ENCODE results near the gene ZSCAN23. TPM values are rescaled to one million over a fixed set of nuclear protein-coding genes. Genes with fewer than 3 reads are reported as not detected.

ZSCAN23 gene
- total and polyA plus RNA-seq, 9 of the 15 experiments (the other 6 are each of a cell fraction or from before 2014, with no cell fraction given) = 0.05 to 0.29 (median 0.21) TPM; not detected in 1

- TF ChIP-seq HINFP (tag; conservative IDR thresholded peaks at IDR 0.05; ENCODE audit: low read depth) (no peak), POLR3G (IDR thresholded peaks at IDR 0.05; ENCODE audit: extremely low read depth, insufficient read length, insufficient replicate concordance) (peak; percentile 90), ZNF57 (CRISPR knock-in tag; IDR thresholded peaks at IDR 0.05) (no peak), ARID3B (CRISPR knock-in tag; IDR thresholded peaks at IDR 0.05; ENCODE audit: borderline replicate concordance) (no peak), NR2F6 (CRISPR knock-in tag; IDR thresholded peaks at IDR 0.05) (peak; percentile 43; the same call in 1 of the 2 replicates), ZBTB8A (IDR thresholded peaks at IDR 0.05; ENCODE audit: partially characterized antibody) (peak; percentile 93), BRD9 (IDR thresholded peaks at IDR 0.05; ENCODE audit: low read depth, partially characterized antibody) (peak; percentile 99), SIN3A (IDR thresholded peaks at IDR 0.05; ENCODE audit: borderline replicate concordance in 2 of 2, control insufficient read depth in 1 of 2, low read depth in 2 of 2, low read length in 2 of 2) (peak in 1 of 2 experiments; percentile 66; a peak in 1 of 4 replicates), HDAC2 (IDR thresholded peaks at IDR 0.05) (0 out of 2 replicates have a peak, but pooled peaks have one; percentile 55), SRSF3 (IDR thresholded peaks at IDR 0.05; ENCODE audit: insufficient read depth, low read length) (no peak), BRF1 (IDR thresholded peaks at IDR 0.05; ENCODE audit: borderline replicate concordance, extremely low read depth, insufficient read length) (peak; percentile 68), FIP1L1 (IDR thresholded peaks at IDR 0.05; ENCODE audit: low read depth, low read length, poor library complexity, severe bottlenecking) (no peak), ZFX (CRISPR knock-in tag; IDR thresholded peaks at IDR 0.05) (no peak), MTA3 (IDR thresholded peaks at IDR 0.05; ENCODE audit: borderline replicate concordance) (peak; percentile 65; the same call in 1 of the 2 replicates), POLR2A (conservative IDR thresholded peaks at IDR 0.05) (peak; percentile 59), PRPF4 (IDR thresholded peaks at IDR 0.05; ENCODE audit: insufficient read depth, low read depth, low read length, poor library complexity, severe bottlenecking) (no peak), KLF6 (CRISPR knock-in tag; IDR thresholded peaks at IDR 0.05; ENCODE audit: borderline replicate concordance) (no peak), GABPA (tag; conservative IDR thresholded peaks at IDR 0.05; ENCODE audit: low read depth) (no peak), ZNF12 (CRISPR knock-in tag; IDR thresholded peaks at IDR 0.05) (no peak), EHMT2 (IDR thresholded peaks at IDR 0.05) (no peak), USF2 (CRISPR knock-in tag; IDR thresholded peaks at IDR 0.05) (no peak), RBM14 (IDR thresholded peaks at IDR 0.05; ENCODE audit: borderline replicate concordance, insufficient read depth, low read depth, low read length) (no peak), ZKSCAN1 (IDR thresholded peaks at IDR 0.05; ENCODE audit: low read depth, low read length) (peak; percentile 78; the same call in 1 of the 2 replicates)
These were observed 31.3 kb upstream of the ZSCAN23 start (continued) for GRCh38 chr6:28474441-28475219.
